ENCODE results near the gene WWOX. TPM values are rescaled to one million over a fixed set of nuclear protein-coding genes. Genes with fewer than 3 reads are reported as not detected.

Gene WWOX
- polyA plus RNA-seq, 1 donor (not counting 4 experiments of a cell fraction or from before 2014, with no cell fraction given), result 5.1 TPM

DNA sequence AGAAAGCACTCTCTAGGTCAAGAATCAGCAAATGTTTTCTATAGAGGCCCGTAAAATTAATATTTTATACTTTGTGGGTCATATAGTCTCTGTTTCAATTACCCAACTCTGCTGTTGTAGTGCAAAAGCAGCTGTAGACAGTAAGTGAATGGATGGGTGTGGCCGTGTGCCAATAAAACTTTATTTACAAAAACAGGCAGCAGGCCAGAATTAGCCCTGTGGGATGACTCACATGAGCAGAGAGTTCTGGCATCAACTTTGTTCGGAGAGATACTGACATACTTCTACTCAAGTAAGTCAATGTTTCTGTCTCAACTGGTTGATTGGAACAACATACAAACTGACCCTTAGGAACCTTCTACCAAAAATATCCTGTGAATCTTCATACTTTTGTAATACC, 884.9 kb downstream of the WWOX start:
- no peak for TF ChIP-seq EZH2 (IDR thresholded peaks at IDR 0.05; ENCODE audit: low read length)
- TF ChIP-seq, protein P1, sequence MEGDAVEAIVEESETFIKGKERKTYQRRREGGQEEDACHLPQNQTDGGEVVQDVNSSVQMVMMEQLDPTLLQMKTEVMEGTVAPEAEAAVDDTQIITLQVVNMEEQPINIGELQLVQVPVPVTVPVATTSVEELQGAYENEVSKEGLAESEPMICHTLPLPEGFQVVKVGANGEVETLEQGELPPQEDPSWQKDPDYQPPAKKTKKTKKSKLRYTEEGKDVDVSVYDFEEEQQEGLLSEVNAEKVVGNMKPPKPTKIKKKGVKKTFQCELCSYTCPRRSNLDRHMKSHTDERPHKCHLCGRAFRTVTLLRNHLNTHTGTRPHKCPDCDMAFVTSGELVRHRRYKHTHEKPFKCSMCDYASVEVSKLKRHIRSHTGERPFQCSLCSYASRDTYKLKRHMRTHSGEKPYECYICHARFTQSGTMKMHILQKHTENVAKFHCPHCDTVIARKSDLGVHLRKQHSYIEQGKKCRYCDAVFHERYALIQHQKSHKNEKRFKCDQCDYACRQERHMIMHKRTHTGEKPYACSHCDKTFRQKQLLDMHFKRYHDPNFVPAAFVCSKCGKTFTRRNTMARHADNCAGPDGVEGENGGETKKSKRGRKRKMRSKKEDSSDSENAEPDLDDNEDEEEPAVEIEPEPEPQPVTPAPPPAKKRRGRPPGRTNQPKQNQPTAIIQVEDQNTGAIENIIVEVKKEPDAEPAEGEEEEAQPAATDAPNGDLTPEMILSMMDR (optimal IDR thresholded peaks at IDR 0.05 in 1 of 3, IDR thresholded peaks at IDR 0.05 in 1 of 3, conservative IDR thresholded peaks at IDR 0.05 in 1 of 3; ENCODE audit: extremely low read depth in 1 of 3, insufficient read depth in 2 of 3, low read length in 3 of 3), result no peak

DNA sequence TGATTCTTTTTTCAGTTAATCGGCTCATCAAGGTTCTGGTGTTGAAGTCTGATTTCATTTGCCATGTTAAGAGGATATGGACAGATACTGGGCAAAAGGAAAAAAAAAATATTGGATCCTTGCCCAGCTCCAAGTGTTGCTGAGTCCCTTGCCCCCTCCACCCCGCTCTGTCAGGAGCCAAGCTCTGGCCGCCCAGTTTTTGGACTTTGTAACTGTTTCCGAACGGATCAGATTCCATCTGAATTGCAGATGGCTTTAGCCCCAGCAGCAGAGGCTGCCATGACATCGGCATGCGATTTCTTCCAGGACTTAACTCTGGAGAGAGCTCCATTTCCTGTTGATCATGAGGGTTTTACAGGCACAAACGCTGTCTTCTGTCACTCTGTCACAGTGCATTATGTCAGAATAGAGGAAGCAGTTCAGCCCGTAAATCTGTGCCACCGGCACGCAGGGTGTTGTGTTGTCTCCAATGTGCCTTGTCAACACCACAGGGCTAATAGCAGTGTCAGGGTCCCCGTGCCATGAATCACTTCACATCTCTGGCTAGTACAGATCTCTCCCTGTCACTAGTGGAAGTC, 885.5 kb downstream of the WWOX start:
- no peaks in the 10 kb centered on the region for H3K79me2 ChIP-seq (ENCODE audit: control insufficient read depth, insufficient read depth, low read length)
- H3K4me1 ChIP-seq (ENCODE audit: control insufficient read depth, extremely low read depth, insufficient read depth, low read length), result peaks cover 16% of the 10 kb centered on the region
- no peaks in the 10 kb centered on the region for H3K36me3 ChIP-seq (ENCODE audit: control insufficient read depth in 2 of 2, extremely low read depth in 1 of 2, insufficient read depth in 2 of 2, low read length in 2 of 2)
- H3K27me3 ChIP-seq (ENCODE audit: control insufficient read depth, extremely low read depth, insufficient read depth, low read length), result no peaks in the 10 kb centered on the region
- dilution Hi-C loops (cut with MboI; ENCODE audit: extremely low pct_ligation_motif_present, low sequenced_read_pairs), result no loop called here
- H3K9me1 ChIP-seq (ENCODE audit: control insufficient read depth, extremely low read depth, insufficient read depth, low read length), result no peaks in the 10 kb centered on the region
- H3K9me3 ChIP-seq (ENCODE audit: control insufficient read depth, low read depth, low read length), result no peaks in the 10 kb centered on the region
- H3K27ac ChIP-seq (ENCODE audit: control insufficient read depth, insufficient read depth, low read length), result no peak overlapping the region
- H3K4me2 ChIP-seq (ENCODE audit: control insufficient read depth, extremely low read depth, insufficient read depth, low read depth, low read length), result no peak overlapping the region
- no peak overlapping the region for H2AFZ ChIP-seq (ENCODE audit: control insufficient read depth, low read length)
- FAIRE-seq (no peak), DNase-seq (ENCODE audit: low read depth, low spot score) (no peak)
- H3K4me3 ChIP-seq (ENCODE audit: control insufficient read depth in 2 of 3, extremely low read depth in 1 of 3, insufficient read depth in 2 of 3, low read depth in 1 of 3, low read length in 3 of 3), result no peak overlapping the region
- TF ChIP-seq EZH2 (IDR thresholded peaks at IDR 0.05; ENCODE audit: low read length), result no peak
- TF ChIP-seq, protein P1 (optimal IDR thresholded peaks at IDR 0.05 in 1 of 3, IDR thresholded peaks at IDR 0.05 in 1 of 3, conservative IDR thresholded peaks at IDR 0.05 in 1 of 3; ENCODE audit: extremely low read depth in 1 of 3, insufficient read depth in 2 of 3, low read length in 3 of 3), result no peak
- H3K9ac ChIP-seq (ENCODE audit: control insufficient read depth, extremely low read depth, insufficient read depth, low read length), result no peak overlapping the region
- no peaks in the 10 kb centered on the region for H4K20me1 ChIP-seq (ENCODE audit: control insufficient read depth, extremely low read depth, insufficient read depth, low read length)

More for the DNA sequence above, 884.9 kb downstream of the WWOX start:
- H3K27me3 ChIP-seq (ENCODE audit: control insufficient read depth, extremely low read depth, insufficient read depth, low read length), result no peaks in the 10 kb centered on the region
- no peaks in the 10 kb centered on the region for H3K9me1 ChIP-seq (ENCODE audit: control insufficient read depth, extremely low read depth, insufficient read depth, low read length)
- dilution Hi-C loops (cut with MboI; ENCODE audit: extremely low pct_ligation_motif_present, low sequenced_read_pairs), result no loop called here
- H3K4me2 ChIP-seq (ENCODE audit: control insufficient read depth, extremely low read depth, insufficient read depth, low read depth, low read length), result no peak overlapping the region
- H3K4me3 ChIP-seq (ENCODE audit: control insufficient read depth in 2 of 3, extremely low read depth in 1 of 3, insufficient read depth in 2 of 3, low read depth in 1 of 3, low read length in 3 of 3), result no peak overlapping the region
- no peaks in the 10 kb centered on the region for H3K36me3 ChIP-seq (ENCODE audit: control insufficient read depth in 2 of 2, extremely low read depth in 1 of 2, insufficient read depth in 2 of 2, low read length in 2 of 2)
- peaks cover 16% of the 10 kb centered on the region for H3K4me1 ChIP-seq (ENCODE audit: control insufficient read depth, extremely low read depth, insufficient read depth, low read length)
- no peak overlapping the region for H3K27ac ChIP-seq (ENCODE audit: control insufficient read depth, insufficient read depth, low read length)
- H3K9me3 ChIP-seq (ENCODE audit: control insufficient read depth, low read depth, low read length), result no peaks in the 10 kb centered on the region
- H3K79me2 ChIP-seq (ENCODE audit: control insufficient read depth, insufficient read depth, low read length), result no peaks in the 10 kb centered on the region
- no peak overlapping the region for H2AFZ ChIP-seq (ENCODE audit: control insufficient read depth, low read length)
- H3K9ac ChIP-seq (ENCODE audit: control insufficient read depth, extremely low read depth, insufficient read depth, low read length), result no peak overlapping the region
- no peak for FAIRE-seq
- no peaks in the 10 kb centered on the region for H4K20me1 ChIP-seq (ENCODE audit: control insufficient read depth, extremely low read depth, insufficient read depth, low read length)
- DNase-seq (ENCODE audit: low read depth, low spot score), result no peak

Measured in keratinocyte (primary cell).